ENCODE results near the gene RNF114.
"Not testable (repeated sequence)": the region's sequence is repeated elsewhere in the genome, so short reads cannot be mapped to it uniquely, and the experiment has no call there.

Gene RNF114

GRCh38 chr20:49970498-49970897, 34.3 kb downstream of the RNF114 start:
- no peak overlapping the region for H3K4me2 ChIP-seq
- H3K4me1 ChIP-seq (ENCODE audit: low read depth, poor library complexity, severe bottlenecking): peaks cover 17% of the 10 kb centered on the region
- no peak overlapping the region for H3K27ac ChIP-seq
- H4K20me1 ChIP-seq (ENCODE audit: insufficient read depth): no peaks in the 10 kb centered on the region
- no peak overlapping the region for H3K9ac ChIP-seq
- H3K79me2 ChIP-seq (ENCODE audit: insufficient read depth, low read depth): no peaks in the 10 kb centered on the region
- H3K4me3 ChIP-seq (IDR thresholded peaks at IDR 0.05; ENCODE audit: insufficient read depth, low read depth, low read length): no peak overlapping the region
- H3K36me3 ChIP-seq (ENCODE audit: insufficient read depth): no peaks in the 10 kb centered on the region
- TF ChIP-seq CTCF (conservative IDR thresholded peaks at IDR 0.05; ENCODE audit: low read depth, low read length): no peak
- no peak overlapping the region for H2AFZ ChIP-seq (ENCODE audit: low read depth)
- H3K27me3 ChIP-seq (ENCODE audit: insufficient read depth, low read depth): no peaks in the 10 kb centered on the region

- TF ChIP-seq CTCF (conservative IDR thresholded peaks at IDR 0.05; ENCODE audit: low read depth, low read length): no peak
- Histone ChIP-seq H3K36me3 (ENCODE audit: insufficient read depth) (no peaks in the 10 kb centered on the region), H4K20me1 (ENCODE audit: insufficient read depth) (no peaks in the 10 kb centered on the region), H3K4me2 (no peak overlapping the region), H3K4me1 (ENCODE audit: low read depth, poor library complexity, severe bottlenecking) (peaks cover 13% of the 10 kb centered on the region), H3K4me3 (IDR thresholded peaks at IDR 0.05; ENCODE audit: insufficient read depth, low read depth, low read length) (no peak overlapping the region), H3K9ac (no peak overlapping the region), H3K27me3 (ENCODE audit: insufficient read depth, low read depth) (no peaks in the 10 kb centered on the region; the same call in 1 of the 2 replicates), H3K27ac (no peak overlapping the region), H3K79me2 (ENCODE audit: insufficient read depth, low read depth) (no peaks in the 10 kb centered on the region), H2AFZ (ENCODE audit: low read depth) (no peak overlapping the region)
Measured at GRCh38 chr20:49973981-49974380, 37.8 kb downstream of the RNF114 start.

- H3K4me3 ChIP-seq (IDR thresholded peaks at IDR 0.05; ENCODE audit: insufficient read depth, low read depth, low read length): no peak overlapping the region
- no peak overlapping the region for H3K27ac ChIP-seq
- peaks cover 13% of the 10 kb centered on the region for H3K4me1 ChIP-seq (ENCODE audit: low read depth, poor library complexity, severe bottlenecking)
- H3K27me3 ChIP-seq (ENCODE audit: insufficient read depth, low read depth): peaks cover 5% of the 10 kb centered on the region; the same call in 1 of the 2 replicates
- H3K9ac ChIP-seq: no peak overlapping the region
- TF ChIP-seq CTCF (conservative IDR thresholded peaks at IDR 0.05; ENCODE audit: low read depth, low read length): no peak
- no peak overlapping the region for H2AFZ ChIP-seq (ENCODE audit: low read depth)
- H3K79me2 ChIP-seq (ENCODE audit: insufficient read depth, low read depth): no peaks in the 10 kb centered on the region
- no peak overlapping the region for H3K4me2 ChIP-seq
- no peaks in the 10 kb centered on the region for H3K36me3 ChIP-seq (ENCODE audit: insufficient read depth)
- H4K20me1 ChIP-seq (ENCODE audit: insufficient read depth): no peaks in the 10 kb centered on the region
Measured at GRCh38 chr20:49976542-49976941, 40.3 kb downstream of the RNF114 start.

- not testable (repeated sequence) for H3K79me2 ChIP-seq (ENCODE audit: insufficient read depth, low read depth); H3K27me3 ChIP-seq (ENCODE audit: insufficient read depth, low read depth); H4K20me1 ChIP-seq (ENCODE audit: insufficient read depth); H3K4me2 ChIP-seq; H3K4me3 ChIP-seq (IDR thresholded peaks at IDR 0.05; ENCODE audit: insufficient read depth, low read depth, low read length); H2AFZ ChIP-seq (ENCODE audit: low read depth); H3K36me3 ChIP-seq (ENCODE audit: insufficient read depth); H3K9ac ChIP-seq; H3K27ac ChIP-seq
- peaks cover 19% of the 10 kb centered on the region for H3K4me1 ChIP-seq (ENCODE audit: low read depth, poor library complexity, severe bottlenecking)
Measured at GRCh38 chr20:49977740-49978139, 41.5 kb downstream of the RNF114 start.

- Histone ChIP-seq H3K27me3 (ENCODE audit: insufficient read depth, low read depth) (peaks cover 10% of the 10 kb centered on the region; the same call in 1 of the 2 replicates), H3K79me2 (ENCODE audit: insufficient read depth, low read depth) (no peaks in the 10 kb centered on the region), H3K27ac (no peak overlapping the region), H3K9ac (no peak overlapping the region), H3K4me1 (ENCODE audit: low read depth, poor library complexity, severe bottlenecking) (peaks cover 22% of the 10 kb centered on the region), H3K4me3 (IDR thresholded peaks at IDR 0.05; ENCODE audit: insufficient read depth, low read depth, low read length) (no peak overlapping the region), H4K20me1 (ENCODE audit: insufficient read depth) (no peaks in the 10 kb centered on the region), H2AFZ (ENCODE audit: low read depth) (peak overlapping the region; percentile 74; the same call in 1 of the 2 replicates), H3K36me3 (ENCODE audit: insufficient read depth) (no peaks in the 10 kb centered on the region), H3K4me2 (peak overlapping the region; percentile 56; the same call in 1 of the 2 replicates)
- no peak for TF ChIP-seq CTCF (conservative IDR thresholded peaks at IDR 0.05; ENCODE audit: low read depth, low read length)
Measured at GRCh38 chr20:49978685-49979029, 42.5 kb downstream of the RNF114 start.

Data from KMS-11 (cell line).